ENCODE measurements around the gene GRK2.

The GRK2 gene

DNA sequence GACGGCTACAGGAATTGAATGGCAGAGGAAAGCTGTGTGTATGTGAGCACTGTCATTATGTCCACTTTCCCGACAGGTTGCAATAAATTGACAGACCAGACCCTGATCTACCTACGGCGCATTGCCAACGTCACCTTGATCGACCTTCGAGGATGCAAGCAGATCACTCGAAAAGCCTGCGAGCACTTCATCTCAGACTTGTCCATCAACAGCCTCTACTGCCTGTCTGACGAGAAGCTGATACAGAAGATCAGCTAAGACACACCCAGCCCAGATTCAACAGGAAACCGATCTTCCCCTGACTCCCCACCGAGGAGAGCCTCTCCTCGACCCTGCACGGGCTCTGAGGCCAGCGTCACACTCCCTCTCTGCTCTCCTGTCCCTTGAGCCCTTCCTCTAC is 11.5 kb upstream of the GRK2 start:
- no peak for DNase-seq

DNA sequence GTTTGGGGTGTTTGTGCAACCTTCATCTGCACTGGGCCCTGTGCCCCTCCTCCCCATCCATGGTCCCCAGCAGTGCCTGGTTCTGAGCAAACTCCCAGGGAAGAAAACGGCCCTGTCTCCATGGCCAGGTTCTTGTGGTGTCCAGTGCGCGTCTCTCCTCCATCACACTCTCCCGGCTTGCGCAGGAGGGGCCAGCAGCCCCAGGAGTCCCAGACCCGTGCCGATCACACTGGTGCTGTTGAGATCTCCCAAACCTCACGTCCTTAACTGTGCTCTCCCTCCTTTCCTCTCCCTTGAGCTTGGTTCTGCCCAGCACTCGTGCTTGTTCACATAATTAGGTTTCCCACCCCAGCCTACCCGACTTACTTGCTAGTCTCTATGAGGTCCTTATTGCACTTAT is 10.9 kb upstream of the GRK2 start:
- DNase-seq, result no peak

DNA sequence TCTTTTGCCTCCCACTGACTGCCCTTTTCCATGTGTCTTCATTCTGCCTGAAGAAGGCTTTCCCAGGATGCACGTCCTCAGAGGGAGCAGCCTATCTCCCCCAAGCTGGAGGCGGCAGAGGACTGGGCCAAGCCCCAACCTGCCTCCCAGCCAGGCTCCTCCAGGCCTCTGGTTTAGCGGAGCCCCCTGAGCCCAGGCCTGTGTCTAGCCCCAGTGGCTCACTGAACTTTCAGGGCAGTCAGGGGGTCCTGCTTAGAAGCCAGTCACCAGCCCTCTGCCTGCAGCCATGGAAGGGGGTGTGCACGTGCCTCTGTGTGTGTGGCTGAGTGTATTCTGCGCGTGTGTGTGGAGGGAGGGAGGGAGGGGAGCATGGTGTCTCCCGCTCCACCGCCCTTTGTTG is 10.4 kb upstream of the GRK2 start:
- DNase-seq, result no peak

DNA sequence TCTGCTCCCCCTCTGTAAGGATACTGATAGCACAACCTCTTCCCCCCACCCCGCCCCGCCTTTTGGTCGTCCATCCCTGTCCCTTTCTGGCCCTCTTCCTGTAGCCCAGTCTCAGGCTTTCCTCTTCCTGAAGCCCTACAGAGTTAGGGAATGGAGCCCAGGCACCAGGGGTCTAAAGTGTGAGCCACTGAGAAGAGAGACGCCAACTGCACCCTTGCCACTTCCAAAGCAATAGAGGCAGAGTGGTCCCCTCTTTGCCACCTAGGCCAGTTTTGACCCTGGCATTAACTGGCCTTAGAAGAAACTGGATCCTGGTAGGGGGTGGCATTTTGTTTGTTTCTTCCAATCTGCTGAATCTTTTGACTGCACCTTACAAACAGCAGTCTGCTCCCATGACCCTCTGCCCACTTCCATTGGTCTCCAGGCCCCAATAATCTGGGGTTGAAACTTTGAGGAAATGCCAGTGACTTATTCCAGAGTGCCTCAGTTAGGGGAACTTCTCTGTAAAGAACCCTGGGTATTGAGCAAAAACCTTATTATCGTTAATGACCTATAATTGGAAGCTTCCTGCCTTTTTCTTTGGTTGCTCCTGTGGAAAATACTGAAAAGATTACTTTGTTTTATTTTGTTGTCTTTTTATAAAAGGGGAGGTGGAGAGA is 9.7 kb upstream of the GRK2 start:
- DNase-seq, result no peak

DNA sequence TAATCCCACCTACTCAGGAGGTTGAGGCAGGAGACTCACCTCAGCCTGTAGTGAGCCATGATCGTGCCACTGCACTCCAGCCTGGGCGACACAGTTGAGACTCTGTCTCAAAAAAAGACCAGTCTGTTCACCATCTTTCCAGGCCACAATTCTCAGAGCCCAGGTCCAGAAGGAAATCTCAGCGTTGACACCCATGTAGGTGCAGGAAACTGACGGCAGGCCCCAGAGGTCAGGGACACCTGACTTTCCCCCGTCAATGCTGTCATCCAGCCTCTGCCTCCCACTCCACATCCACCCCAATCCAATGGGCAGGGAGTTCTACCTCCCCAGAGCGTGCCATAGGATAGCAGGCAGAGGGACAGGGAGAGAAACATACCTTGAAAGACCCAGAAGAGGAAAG is 5.9 kb upstream of the GRK2 start:
- DNase-seq, result no peak

DNA sequence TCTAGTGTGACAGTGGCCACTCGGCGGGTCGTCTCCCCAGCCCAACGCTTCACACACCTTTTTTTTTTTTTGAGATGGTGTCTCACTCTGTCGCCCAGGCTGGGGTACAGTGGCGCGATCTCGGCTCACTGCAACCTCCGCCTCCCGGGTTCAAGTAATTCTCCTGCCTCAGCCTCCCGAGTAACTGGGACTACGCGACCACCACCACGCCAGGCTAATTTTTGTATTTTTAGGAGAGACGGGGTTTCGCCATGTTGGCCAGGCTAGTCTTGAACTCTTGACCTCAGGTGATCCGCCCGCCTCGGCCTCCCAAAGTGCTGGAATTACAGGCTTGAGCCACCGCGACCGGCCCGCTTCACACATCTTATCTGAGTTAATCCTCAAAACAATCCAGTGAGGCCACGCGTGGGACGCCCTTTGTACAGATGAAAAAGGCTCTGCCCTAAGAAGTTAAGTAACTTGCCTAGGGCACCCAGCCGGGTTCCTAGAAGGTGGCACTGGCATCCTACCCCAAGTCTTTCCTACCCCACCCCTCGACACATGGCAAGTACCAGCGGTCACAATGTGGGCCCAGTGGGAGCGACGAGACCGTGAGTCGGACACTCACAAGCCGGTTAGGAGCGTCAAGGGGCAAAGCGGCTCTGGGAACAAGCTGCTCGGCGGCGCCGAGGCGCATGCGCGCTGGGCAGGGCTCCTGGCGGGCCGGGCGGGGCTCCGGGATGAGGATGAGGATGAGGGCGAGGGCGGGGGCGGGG is 5.2 kb upstream of the GRK2 start:
- peak; percentile 78 for DNase-seq

DNA sequence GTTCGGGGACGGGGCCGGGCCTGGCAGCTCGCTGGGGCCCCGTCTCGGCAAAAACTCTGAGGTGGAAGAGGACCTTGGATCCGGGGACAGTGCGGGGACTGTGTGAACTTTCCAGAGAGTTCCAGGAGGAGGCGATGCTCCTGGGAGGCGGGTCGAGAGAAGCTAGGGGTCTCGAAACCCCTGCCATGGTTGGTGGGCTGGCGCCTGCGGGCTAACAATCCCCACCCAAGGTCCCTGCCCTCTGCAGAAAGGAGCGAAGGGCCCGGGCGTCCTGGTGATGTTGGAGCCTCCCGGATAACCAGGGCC is 4.7 kb upstream of the GRK2 start:
- no peak for DNase-seq

DNA sequence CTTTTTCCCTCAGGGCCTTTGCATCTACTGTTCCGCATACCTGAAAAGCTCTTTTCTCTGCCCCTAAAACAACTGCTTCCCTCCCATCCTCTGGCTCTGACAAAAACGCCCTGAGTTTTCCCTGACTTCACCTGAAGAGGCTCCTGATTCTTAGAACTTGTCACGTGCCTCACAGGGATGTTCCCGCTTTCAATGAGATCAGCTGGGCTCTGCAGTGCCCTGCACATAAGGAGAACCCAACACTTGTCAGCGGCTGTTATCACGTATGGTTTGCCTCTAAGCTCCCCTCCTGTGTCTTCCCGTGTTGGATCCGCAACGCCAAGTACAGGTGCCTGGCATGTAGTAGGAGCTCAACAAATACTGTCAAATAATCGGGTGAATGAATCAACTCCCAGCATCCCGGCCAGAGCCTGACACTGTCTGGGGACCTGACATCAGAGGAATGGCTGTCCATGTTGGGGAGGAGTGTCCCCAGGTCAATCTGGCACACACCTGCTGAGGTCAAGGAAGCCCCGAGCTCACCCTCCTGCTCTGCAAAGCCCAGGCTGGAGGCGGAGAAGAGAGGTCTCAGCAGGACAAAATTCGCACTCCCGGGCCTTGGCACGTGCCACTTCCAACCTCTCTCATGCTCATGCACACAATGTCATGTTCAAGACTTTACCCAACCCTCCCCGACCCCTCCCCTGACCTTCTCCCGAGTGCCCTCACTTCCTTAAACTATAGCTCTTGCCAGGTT is 4.2 kb upstream of the GRK2 start:
- no peak for DNase-seq

DNA sequence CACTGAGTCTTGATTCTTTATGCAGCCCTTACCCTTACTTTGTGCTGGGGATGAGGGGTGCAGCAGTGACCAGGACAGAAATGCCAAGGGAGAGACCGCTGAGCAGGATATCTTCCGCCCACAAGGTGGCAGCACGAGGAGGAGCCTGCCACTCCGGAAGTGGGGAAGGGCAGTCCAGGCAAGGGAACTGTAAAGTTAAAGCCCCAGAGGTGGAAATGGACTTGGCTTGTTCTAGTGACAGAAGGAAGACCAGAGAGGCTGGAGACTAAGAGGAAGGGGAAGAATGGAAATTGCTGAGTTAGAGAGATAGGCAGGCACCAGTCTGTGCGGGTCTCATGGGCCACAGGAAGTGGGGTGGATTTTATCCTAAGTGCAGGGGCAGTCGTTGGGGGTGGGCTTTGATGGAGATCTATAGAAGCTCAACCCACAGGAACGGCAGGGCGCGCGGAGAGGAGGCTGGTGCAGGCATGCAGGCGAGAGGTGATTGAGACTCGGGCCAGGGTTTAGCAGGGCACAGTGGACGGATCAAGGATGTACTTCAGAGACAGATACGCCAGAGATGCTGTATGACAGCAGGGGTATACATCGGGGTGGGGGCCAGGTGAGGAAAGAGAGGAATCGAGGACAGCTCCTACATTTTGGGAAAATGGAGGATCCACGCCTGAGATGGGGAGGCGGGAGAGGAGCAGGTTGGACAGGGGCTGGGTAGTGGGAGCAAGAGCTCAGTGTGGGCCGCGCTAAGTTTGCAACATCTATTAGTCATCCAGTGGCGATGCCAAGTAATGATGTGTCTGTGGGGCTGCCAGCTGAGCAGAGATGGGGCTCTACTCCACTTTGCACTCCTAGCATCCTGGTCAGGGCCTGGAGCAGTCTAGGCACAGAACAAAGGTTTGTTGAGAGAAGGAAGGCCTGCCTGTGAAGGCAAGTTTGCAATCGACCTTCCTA is 3.3 kb upstream of the GRK2 start:
- peak; percentile 89 for DNase-seq

DNA sequence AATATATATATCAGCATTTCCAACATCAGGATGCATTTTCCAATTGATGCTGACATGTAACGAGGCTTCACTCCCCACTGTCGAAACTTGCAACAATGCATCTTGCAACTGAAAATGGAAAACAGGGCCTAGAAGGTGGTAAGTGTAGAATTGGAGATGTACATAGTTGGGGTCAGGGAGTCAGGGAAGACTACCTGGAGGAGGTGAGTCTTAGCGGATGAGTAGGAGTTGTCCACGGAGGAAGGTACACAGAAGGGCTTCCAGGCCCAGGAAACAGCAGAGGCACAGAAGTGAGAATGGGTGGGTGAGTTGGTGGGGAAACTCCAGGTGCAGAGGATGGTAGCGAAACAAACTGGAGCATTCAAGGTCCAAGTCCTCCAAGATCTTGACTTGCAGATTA is 2.0 kb upstream of the GRK2 start:
- no peak for DNase-seq

DNA sequence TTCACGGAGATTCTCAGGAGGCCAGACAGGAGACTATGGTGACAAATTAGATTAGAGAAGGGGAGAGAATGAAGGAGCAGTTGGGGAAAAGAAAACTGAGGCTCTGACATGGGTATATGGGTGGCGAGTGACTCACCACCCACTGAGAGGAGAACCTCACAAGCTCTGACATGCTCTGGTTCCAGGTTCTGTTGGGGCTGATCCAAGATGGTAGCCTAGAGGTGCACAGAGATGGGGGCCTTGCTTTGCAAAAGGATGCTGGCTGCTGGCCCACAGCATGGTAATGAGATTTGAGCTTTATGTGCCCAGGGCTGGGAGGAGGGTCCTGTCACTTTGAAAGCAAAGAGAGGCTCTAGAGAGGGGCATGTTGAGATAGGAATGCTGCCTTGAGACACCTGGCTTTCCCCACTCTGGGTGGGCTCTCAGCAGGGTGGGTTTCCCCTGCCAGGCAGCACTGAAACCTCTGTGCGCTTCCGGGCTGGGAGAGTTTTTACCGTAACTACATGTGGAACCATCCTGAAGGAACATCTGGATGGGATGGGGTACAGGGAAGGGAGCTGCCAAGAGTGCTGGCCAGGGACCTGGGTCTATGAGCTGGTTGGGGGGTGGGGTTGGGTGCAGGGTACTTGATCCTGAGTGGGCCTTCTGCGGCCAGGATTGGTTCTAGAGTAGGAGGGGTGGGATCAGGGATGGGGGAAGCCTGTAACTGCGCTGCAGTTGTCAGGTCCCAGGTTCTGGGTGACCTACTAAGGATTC is 1.2 kb upstream of the GRK2 start:
- no peak for DNase-seq

DNA sequence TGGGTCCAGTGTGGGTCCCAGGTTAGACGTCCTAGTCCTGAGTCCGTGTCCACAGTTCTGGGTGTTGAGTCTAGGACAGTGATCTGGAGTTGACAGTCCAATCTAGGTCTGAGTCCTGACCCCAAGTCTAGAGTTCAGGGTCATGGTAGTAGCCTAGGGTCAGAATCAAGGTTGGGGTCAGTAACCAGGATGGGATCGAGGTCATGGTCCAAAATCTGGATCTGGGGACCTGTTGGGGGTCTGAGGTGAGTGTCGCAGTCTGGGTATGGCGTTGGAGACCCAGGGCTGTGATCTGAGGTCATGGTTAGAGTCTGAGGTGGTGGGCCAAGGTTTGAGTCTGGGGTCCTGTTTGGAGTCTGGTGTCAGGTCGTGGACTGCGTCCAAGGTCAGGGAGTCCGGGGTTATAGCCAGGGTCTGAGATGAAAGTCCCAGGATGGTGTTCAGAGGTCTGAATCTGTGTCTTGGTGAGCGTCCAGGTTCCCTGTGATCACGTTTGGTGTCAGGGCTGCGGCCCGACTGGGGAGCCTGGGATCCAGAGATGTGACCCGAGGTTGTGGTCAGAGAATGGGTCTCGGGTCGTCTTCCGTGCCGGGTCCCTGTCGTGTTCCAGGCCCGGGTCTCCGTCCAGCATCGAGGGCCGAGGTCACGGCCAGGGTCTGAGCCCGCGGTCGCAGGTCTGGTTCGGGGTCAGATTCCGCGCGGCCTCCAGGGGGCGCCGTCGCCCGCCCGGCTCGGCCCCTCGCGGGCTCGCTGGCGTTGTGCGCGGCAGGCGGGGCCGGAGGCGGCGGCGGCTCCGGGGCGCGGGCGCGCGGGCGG is 432 bp upstream of the GRK2 start:
- peak; percentile 90 for DNase-seq

DNA sequence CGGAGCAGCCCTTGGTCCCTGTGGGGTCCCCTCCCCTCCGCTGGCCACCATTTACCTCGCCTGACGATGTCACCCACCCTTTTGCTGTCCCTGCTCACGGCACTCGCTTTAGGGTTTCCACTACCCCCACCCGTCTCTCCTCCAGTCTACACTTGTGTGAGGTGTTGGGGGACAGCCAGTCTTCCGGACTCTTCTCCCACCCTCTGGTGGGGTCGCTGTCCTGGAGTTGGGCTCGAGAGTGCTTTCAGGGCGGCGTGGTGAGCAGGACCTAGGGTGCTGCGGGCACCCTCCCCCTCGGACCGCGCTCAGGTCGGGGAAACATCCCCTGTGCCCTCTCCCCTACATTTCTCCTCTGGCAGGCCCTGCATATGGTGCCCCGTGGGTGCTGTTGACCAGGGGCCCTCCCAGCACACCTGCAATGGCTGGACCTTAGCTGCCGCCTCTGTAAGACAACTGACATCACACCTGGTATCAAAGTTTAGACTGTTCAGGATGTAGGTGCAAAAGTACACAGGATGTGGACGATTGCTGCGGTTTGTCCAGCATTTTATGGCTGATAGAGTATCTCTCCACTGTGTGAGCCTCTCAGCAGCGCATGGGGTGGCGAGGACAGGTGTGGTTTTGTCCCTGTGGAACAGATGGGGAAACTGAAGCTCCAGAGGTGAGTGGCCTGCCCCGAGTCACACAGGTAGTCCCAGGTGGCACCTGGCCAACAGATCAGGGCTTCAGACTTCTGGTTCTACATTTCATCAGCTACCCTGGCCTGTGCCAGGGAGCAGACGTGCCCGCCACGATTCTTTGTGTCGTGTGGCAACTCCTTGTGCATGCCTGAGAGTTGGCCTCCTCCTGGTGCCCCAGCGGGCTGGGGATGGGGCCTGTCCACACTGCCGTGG is 1.2 kb downstream of the GRK2 start:
- no peak for DNase-seq

DNA sequence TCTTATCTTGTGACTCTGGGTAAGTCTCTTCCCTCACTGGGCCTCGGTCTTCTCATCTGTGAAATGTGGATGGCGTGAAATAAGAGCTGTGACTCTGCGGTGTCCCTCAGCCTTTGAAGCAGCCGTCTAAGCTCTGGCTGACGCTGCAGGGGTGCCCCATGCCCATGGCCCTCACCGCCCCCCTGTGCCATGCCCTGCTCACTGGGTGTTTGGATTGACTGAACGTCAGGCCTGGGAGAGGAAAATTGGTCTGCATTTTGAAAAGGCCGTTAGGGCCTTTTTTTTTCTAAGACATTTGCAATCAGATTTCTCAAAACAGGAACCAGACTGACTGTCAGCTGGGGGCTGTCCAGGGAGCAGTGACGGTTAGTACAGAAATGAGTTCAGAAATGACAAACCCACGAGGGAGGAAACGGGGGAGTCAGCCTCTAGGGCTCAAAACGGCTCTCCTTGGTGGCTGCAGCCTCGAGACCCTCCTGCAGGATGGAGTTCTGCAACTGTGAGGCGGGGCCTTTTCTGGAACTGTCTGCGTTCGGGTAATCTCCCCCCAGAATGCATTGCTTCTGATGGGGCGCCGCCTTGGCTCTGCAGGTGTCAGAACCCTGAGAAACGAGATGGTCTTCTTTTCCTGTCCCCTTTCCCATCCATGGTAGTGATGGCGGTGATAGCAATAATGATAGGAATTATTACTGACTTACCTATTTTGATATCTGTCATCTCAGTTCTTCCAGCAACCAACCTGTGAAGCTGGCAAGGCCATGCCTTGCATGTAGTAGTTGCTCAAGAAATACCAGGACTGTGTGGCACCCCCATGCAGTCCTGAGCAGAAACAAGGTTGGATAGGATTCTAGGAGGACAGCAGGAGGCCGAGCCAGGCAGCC is 2.0 kb downstream of the GRK2 start:
- DNase-seq, result peak; percentile 96

DNA sequence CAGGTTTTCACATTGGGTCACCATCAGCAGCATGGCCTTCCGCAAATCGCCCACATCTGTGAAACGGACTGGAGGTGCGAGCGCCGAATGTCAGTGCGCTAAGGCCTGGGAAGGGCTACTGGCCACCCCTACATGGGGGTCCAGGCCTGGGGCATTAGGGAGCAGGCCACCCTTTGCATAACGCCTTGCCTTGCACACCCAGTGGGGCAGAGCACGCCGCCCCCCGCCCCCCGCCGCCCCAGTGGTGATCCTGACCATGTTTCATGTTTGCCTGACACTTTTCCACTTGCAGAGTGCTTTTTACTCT is 2.6 kb downstream of the GRK2 start:
- DNase-seq, result no peak

DNA sequence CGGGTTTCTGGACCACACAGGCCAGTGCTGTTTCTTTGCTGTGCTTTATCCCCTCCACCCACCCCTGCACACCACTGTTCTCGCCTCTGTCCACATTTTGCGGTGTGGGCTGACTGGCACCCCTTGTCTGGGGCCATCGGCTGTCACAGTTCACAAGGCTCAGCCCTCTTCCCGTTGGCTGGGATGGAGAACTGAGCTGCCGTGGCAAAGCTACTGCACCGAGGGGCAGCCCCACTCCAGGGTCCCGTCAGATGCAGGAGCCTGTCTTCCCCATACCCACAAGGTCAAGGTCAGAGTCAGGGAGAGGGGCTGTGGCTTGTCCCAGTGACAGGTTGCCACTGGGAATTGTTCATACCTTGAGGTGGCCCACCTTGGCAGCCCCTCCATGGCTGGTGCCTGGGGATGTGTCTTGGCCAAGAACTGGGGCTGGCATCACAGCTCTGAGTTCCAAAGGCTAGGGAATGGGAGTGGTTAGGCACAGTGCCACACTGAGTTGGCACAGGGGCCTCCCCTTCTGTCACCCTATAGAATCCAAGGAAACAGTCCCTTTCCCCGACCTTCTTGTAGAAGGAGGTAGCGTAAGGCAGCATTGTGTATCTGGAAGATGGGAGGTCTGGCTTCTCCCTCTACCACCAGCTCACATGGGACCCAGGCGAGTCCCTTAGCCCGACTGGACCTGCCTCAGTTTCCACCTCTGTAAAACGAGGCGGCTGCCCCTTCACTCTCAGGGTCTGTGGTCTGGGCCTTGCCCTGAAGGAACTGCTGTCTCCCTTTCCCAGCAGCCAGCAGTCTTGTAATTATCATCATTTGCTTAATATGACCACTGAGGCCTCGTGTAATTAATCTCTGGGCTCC is 3.4 kb downstream of the GRK2 start:
- DNase-seq, result peak; percentile 48

DNA sequence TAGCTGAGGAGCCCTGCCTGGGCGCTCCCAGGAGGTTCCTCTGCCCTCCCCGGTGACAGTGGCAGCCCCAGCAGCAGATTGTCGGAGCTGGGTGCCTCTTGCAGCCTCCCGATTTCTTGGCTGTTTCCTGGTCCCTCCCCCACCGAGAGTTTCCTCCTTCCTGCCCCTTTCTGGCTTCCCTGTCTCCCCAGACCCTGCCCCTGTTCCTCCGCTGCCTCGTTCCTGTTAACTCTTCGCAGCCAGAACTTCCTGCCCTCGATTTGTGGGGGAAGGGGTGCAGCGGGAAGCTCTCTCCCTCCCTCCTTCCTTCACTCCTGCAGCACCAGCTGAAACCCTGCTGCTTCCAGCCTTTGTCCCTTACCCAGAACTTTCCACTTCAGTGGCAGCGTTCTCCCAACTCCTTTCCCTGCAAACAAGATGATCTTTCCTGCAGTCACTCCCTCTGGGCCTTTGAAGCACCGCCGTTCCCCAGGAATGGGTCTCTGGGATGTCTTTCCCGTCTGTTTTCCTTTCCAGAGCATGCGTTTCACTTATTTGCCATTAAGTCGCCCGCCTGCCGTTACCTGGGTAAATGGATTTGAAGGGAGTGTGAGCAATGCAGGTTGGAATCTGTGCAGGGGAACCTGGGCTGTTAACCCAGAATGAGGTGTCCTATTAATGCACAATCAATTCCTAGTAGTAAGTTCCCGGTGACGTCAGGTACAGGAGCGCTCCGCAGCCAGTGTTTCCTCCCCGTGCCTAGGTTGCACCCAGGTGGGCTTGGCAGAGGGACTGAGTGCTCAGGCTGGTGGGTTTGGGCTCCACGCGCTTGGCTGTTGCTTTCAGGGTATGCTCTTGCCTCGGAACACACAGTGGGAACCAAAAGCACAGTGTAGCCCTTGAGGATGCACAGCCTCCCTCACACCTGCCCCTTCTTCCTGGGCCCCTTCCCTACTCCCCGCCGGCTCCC is 4.3 kb downstream of the GRK2 start:
- DNase-seq, result peak; percentile 56

DNA sequence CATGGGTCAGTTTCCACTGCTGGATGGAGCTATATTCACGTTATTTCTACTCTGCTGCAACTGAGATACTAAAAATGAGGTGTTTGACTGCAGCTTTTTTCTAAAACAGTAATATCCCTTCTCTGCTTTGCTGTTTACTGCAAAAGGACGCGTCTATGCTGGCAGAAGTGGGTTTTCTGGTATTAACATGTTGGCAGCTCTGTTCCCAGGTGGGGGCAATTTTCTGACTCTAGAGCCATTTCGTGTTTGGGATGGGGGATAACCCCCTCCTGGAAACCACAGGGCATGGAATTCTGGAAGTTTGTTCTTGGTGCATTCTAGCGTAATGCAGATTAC is 4.9 kb downstream of the GRK2 start:
- DNase-seq, result no peak

Measured in activated CD4-positive, alpha-beta T cell treated with anti-CD3 and anti-CD28 coated beads, Interleukin-2, Interleukin-6, amounts not matched to agents 100 ng/mL and 50 ng/mL, durations not matched to agents 16 hours and 8 hours (primary cell).